ENCODE measurements around the gene SPNS3.

Gene SPNS3

DNA sequence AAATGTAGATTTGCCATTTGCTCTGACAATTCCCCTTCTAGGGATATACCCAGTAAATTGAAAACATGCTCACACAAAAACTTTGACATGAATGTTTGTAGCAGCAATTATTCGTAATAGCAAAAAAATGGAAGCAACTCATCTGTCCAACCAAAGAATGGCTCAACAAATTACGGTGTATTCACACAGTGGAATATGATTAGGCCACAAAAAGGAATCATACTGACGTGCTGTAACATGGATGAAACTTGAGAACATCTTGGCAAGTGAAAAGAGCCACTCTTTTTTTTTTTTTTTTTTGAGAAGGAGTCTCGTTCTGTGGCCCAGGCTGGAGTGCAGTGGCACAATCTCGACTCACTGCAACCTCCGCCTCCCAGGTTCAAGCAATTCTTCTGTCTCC is 24.1 kb upstream of the SPNS3 start:
- TF ChIP-seq, protein P1, sequence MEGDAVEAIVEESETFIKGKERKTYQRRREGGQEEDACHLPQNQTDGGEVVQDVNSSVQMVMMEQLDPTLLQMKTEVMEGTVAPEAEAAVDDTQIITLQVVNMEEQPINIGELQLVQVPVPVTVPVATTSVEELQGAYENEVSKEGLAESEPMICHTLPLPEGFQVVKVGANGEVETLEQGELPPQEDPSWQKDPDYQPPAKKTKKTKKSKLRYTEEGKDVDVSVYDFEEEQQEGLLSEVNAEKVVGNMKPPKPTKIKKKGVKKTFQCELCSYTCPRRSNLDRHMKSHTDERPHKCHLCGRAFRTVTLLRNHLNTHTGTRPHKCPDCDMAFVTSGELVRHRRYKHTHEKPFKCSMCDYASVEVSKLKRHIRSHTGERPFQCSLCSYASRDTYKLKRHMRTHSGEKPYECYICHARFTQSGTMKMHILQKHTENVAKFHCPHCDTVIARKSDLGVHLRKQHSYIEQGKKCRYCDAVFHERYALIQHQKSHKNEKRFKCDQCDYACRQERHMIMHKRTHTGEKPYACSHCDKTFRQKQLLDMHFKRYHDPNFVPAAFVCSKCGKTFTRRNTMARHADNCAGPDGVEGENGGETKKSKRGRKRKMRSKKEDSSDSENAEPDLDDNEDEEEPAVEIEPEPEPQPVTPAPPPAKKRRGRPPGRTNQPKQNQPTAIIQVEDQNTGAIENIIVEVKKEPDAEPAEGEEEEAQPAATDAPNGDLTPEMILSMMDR (IDR thresholded peaks at IDR 0.05; ENCODE audit: low read length), result no peak
- no peak for TF ChIP-seq EZH2 (IDR thresholded peaks at IDR 0.05; ENCODE audit: borderline replicate concordance, low read length)
- no peaks in the 10 kb centered on the region for H3K27me3 ChIP-seq (ENCODE audit: insufficient read depth, low read length)
- H2AFZ ChIP-seq (ENCODE audit: low read length), result no peak overlapping the region
- H3K4me1 ChIP-seq (ENCODE audit: insufficient read depth, low read length, severe bottlenecking), result peaks cover 35% of the 10 kb centered on the region
- H3K4me3 ChIP-seq (ENCODE audit: low read depth, low read length, poor library complexity, severe bottlenecking), result no peak overlapping the region
- H3K79me2 ChIP-seq (ENCODE audit: insufficient read depth, low read length), result no peaks in the 10 kb centered on the region
- no peak overlapping the region for H3K4me2 ChIP-seq (ENCODE audit: low read length)
- H4K20me1 ChIP-seq (ENCODE audit: insufficient read depth, low read length), result no peaks in the 10 kb centered on the region
- H3K36me3 ChIP-seq (ENCODE audit: insufficient read depth, low read length), result no peaks in the 10 kb centered on the region
- no peaks in the 10 kb centered on the region for H3F3A ChIP-seq (ENCODE audit: insufficient read depth, low read length)
- H3K9me3 ChIP-seq (ENCODE audit: low read length), result no peaks in the 10 kb centered on the region
- no peak overlapping the region for H3K9ac ChIP-seq (ENCODE audit: low read length)
- H3K27ac ChIP-seq (ENCODE audit: low read depth, low read length, poor library complexity, severe bottlenecking), result no peak overlapping the region
- no peaks in the 10 kb centered on the region for H3K9me2 ChIP-seq (ENCODE audit: low read depth, low read length)

DNA sequence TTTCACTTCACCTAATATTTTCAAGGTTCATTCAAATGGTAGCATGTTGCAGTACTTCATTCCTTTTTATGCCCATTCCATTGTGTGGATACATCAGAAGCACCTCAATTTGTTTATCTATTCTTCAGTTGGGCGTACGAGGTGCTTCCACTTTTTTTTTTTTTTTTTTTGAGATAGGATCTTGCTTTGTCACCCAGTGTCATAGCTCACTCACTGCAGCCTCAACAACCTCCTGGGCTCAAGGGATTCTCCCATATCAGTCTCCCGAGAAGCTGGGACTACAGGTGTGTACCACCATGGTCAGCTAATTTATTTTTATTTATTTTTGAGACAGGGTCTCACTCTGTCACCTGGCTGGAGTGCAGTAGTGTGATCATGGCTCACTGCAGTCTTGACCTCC is 22.5 kb upstream of the SPNS3 start:
- no peak for TF ChIP-seq EZH2 (IDR thresholded peaks at IDR 0.05; ENCODE audit: borderline replicate concordance, low read length)
- TF ChIP-seq, protein P1 (IDR thresholded peaks at IDR 0.05; ENCODE audit: low read length), result no peak
- H3K9me3 ChIP-seq (ENCODE audit: low read length), result no peaks in the 10 kb centered on the region
- no peaks in the 10 kb centered on the region for H3F3A ChIP-seq (ENCODE audit: insufficient read depth, low read length)
- peaks cover 21% of the 10 kb centered on the region for H3K4me1 ChIP-seq (ENCODE audit: insufficient read depth, low read length, severe bottlenecking)
- H3K4me3 ChIP-seq (ENCODE audit: low read depth, low read length, poor library complexity, severe bottlenecking), result no peak overlapping the region
- H3K36me3 ChIP-seq (ENCODE audit: insufficient read depth, low read length), result no peaks in the 10 kb centered on the region
- H3K9ac ChIP-seq (ENCODE audit: low read length), result no peak overlapping the region
- H2AFZ ChIP-seq (ENCODE audit: low read length), result no peak overlapping the region
- no peaks in the 10 kb centered on the region for H3K9me2 ChIP-seq (ENCODE audit: low read depth, low read length)
- H3K27me3 ChIP-seq (ENCODE audit: insufficient read depth, low read length), result no peaks in the 10 kb centered on the region
- H3K27ac ChIP-seq (ENCODE audit: low read depth, low read length, poor library complexity, severe bottlenecking), result no peak overlapping the region
- H3K4me2 ChIP-seq (ENCODE audit: low read length), result no peak overlapping the region
- no peaks in the 10 kb centered on the region for H4K20me1 ChIP-seq (ENCODE audit: insufficient read depth, low read length)
- H3K79me2 ChIP-seq (ENCODE audit: insufficient read depth, low read length), result no peaks in the 10 kb centered on the region

DNA sequence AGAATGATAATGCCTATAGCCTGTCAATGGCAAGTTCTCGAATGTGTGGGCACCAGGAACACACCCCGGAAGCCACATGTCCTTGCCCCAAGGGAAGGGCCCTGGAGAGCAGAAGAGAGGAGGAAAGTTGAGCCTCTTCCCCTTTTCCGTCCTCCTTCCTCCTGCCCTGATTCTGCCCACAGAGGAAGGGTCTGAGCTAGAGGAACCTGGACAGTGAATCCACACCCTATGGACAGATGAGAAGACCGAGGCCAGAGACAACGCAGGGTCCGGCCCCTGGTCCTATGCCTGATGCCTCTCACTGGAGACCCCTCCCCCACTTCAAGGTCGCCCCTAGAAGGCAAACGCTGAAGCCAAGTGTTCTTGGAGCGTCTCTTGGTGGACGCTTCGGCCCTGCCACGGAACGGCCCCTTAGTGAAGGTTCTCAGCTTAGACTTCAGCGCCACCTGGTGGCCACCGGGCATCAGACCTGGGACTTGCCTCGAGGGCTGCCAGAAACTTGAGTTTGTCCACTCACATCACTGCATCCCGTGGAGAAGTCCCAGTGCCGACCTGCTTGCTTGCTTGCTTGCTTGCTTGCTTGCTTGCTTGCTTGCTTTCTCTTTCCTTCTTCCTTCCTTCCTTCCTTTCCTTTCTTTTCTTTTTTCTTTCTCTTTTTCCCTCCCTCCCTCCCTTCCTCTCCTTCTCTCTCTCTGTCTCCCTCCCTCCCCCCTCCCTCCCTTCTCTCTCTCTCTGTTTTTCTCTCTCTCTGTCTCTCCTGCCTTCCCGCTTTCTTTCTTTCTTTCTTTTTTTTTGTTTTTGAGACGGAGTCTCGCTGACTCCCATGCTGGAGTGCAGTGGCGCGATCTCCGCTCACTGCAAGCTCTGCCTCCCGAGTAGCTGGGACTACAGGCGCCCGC is 20.6 kb upstream of the SPNS3 start:
- Histone ChIP-seq H3K9ac (ENCODE audit: low read length) (peak overlapping the region; percentile 20; the same call in 1 of the 2 replicates), H3K4me1 (ENCODE audit: insufficient read depth, low read length, severe bottlenecking) (peaks cover 10% of the 10 kb centered on the region), H3K9me2 (ENCODE audit: low read depth, low read length) (no peaks in the 10 kb centered on the region), H3K27ac (ENCODE audit: low read depth, low read length, poor library complexity, severe bottlenecking) (no peak overlapping the region), H3K27me3 (ENCODE audit: insufficient read depth, low read length) (no peaks in the 10 kb centered on the region), H2AFZ (ENCODE audit: low read length) (no peak overlapping the region), H3K79me2 (ENCODE audit: insufficient read depth, low read length) (no peaks in the 10 kb centered on the region), H4K20me1 (ENCODE audit: insufficient read depth, low read length) (no peaks in the 10 kb centered on the region), H3F3A (ENCODE audit: insufficient read depth, low read length) (no peaks in the 10 kb centered on the region), H3K36me3 (ENCODE audit: insufficient read depth, low read length) (no peaks in the 10 kb centered on the region), H3K4me3 (ENCODE audit: low read depth, low read length, poor library complexity, severe bottlenecking) (peak overlapping the region; percentile 21), H3K4me2 (ENCODE audit: low read length) (peak overlapping the region; percentile 50), H3K9me3 (ENCODE audit: low read length) (no peaks in the 10 kb centered on the region)
- no peak for TF ChIP-seq EZH2 (IDR thresholded peaks at IDR 0.05; ENCODE audit: borderline replicate concordance, low read length)
- TF ChIP-seq, protein P1 (IDR thresholded peaks at IDR 0.05; ENCODE audit: low read length), result peak; percentile 95

All from OCI-LY1 (cell line).